Osteocyte (in vitro differentiated cells): ENCODE results near the gene ST7. TPM values are rescaled to one million over a fixed set of nuclear protein-coding genes. Genes with fewer than 3 reads are reported as not detected.

ENCODE experiments used
- DNase-seq: peaks from one replicate; pipeline ENCODE4 v3.0.0; 2021; ENCODE audit warnings: mixed read lengths; ENCODE audit not compliant: unreplicated experiment; ENCODE audit errors: extremely low spot score
- H3K27ac Mint-ChIP-seq: one replicate; pipeline ENCODE4 v1.8.0; 2021; ENCODE audit warnings: mild to moderate bottlenecking, mixed read lengths; ENCODE audit not compliant: unreplicated experiment
- H3K27me3 Mint-ChIP-seq: one replicate; pipeline ENCODE4 v1.8.0; 2021; ENCODE audit warnings: mixed read lengths; ENCODE audit not compliant: unreplicated experiment
- H3K36me3 Mint-ChIP-seq: one replicate; pipeline ENCODE4 v1.8.0; 2021; ENCODE audit warnings: mixed read lengths; ENCODE audit not compliant: unreplicated experiment
- H3K4me1 Mint-ChIP-seq: one replicate; pipeline ENCODE4 v1.8.0; 2021; ENCODE audit warnings: mixed read lengths; ENCODE audit not compliant: unreplicated experiment
- H3K4me3 Mint-ChIP-seq: one replicate; pipeline ENCODE4 v1.8.0; 2021; ENCODE audit warnings: mild to moderate bottlenecking, moderate library complexity, mixed read lengths; ENCODE audit not compliant: unreplicated experiment
- H3K9me3 Mint-ChIP-seq: one replicate; pipeline ENCODE4 v1.8.0; 2021; ENCODE audit warnings: mixed read lengths; ENCODE audit not compliant: unreplicated experiment
- total RNA-seq: library from RNA; stranded (reverse); gene quantifications from 2 replicates; pipeline ENCODE4 v1.2.1, GENCODE V29; 2021
- TF ChIP-seq, protein P1 (sequence below): fragments of 200-600 bp; sonication (generic); IDR thresholded peaks from 2 replicates; pipeline ENCODE4 v1.5.0; 2021; ENCODE audit warnings: antibody characterized with exemption, mild to moderate bottlenecking, moderate library complexity

The ST7 gene
- total RNA-seq, 1 donor from 2014 or later: 68.5 TPM

DNA sequence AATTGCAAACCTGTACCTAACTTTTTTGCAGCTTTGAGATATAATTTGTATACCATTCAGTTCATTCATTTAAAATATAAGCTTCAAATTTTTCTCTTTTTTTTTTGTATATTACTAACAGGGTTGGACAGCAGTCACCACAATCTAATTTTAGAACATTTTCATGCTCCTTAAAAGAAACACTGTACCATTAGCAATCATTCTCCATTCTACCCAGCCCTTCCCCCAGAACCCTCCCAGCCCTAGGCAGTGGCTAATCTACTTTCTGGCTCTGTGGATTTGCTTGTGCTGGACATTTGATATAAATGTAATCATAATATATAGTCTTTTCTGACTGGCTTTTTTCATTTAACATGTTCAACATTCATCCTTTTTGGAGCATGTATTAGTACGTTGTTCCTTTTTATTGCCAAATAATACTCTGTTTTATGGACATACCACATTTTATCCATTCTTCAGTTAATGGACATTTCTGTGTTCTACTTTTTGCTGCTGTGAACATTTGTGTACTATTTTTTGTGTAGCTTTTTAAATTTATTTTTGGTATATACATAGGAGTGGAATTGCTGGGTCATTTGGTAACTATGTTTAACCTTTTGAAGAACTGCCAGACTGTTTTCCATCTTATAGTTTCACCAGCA is 40.9 kb upstream of the ST7 start:
- Mint-ChIP-seq H3K4me1 (peaks cover 2% of the 10 kb centered on the region), H3K27me3 (no peaks in the 10 kb centered on the region), H3K27ac (no peak overlapping the region), H3K4me3 (no peak overlapping the region), H3K36me3 (peaks cover 60% of the 10 kb centered on the region), H3K9me3 (peaks cover 5% of the 10 kb centered on the region)
- TF ChIP-seq, protein P1, sequence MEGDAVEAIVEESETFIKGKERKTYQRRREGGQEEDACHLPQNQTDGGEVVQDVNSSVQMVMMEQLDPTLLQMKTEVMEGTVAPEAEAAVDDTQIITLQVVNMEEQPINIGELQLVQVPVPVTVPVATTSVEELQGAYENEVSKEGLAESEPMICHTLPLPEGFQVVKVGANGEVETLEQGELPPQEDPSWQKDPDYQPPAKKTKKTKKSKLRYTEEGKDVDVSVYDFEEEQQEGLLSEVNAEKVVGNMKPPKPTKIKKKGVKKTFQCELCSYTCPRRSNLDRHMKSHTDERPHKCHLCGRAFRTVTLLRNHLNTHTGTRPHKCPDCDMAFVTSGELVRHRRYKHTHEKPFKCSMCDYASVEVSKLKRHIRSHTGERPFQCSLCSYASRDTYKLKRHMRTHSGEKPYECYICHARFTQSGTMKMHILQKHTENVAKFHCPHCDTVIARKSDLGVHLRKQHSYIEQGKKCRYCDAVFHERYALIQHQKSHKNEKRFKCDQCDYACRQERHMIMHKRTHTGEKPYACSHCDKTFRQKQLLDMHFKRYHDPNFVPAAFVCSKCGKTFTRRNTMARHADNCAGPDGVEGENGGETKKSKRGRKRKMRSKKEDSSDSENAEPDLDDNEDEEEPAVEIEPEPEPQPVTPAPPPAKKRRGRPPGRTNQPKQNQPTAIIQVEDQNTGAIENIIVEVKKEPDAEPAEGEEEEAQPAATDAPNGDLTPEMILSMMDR: no peak
- DNase-seq: no peak

DNA sequence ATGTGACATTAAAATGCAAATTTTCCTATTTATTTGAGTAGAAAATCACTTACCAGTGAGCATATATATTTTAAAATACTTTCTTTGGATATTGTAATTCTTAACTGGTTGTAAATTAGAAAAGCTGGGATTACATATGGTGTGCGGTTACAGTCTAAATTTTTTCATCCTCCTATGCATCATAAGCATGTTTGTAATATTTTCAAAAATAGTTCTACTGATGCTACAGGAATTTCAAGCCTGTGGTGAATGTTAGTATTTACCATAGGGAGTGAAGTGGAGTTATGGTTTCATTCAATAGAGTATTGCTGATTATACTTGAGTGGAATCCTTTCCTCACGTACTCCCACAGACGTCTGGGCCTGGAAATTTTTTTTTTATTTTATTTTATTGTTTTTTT is 34.6 kb upstream of the ST7 start:
- Mint-ChIP-seq H3K4me1 (no peaks in the 10 kb centered on the region), H3K27ac (no peak overlapping the region), H3K27me3 (no peaks in the 10 kb centered on the region), H3K4me3 (no peak overlapping the region), H3K36me3 (peaks cover 41% of the 10 kb centered on the region), H3K9me3 (no peaks in the 10 kb centered on the region)
- no peak for DNase-seq
- TF ChIP-seq, protein P1: no peak

DNA sequence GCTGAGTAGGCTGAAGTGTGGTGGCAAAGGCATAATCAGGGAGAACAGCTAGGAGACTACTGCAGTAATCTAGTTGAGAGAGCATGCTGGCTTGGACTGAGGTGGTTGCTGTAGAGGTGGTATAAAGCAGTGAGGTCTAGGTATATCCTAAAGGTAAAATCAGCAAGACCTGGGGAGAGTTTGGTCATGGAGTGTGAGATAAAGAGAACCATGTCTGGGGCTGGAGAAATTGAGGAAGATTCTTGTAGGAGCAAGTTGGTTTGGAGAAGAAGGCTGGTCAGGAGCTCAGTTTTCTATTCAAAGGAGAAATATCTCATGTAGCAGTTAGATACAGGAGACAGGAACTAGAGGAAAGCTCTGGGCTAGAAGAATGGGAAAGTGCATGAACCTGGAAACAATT is 32.9 kb upstream of the ST7 start:
- TF ChIP-seq, protein P1: no peak
- Mint-ChIP-seq H3K9me3 (no peaks in the 10 kb centered on the region), H3K4me1 (peaks cover 4% of the 10 kb centered on the region), H3K27ac (no peak overlapping the region), H3K36me3 (peaks cover 35% of the 10 kb centered on the region), H3K4me3 (no peak overlapping the region), H3K27me3 (no peaks in the 10 kb centered on the region)
- DNase-seq: no peak

DNA sequence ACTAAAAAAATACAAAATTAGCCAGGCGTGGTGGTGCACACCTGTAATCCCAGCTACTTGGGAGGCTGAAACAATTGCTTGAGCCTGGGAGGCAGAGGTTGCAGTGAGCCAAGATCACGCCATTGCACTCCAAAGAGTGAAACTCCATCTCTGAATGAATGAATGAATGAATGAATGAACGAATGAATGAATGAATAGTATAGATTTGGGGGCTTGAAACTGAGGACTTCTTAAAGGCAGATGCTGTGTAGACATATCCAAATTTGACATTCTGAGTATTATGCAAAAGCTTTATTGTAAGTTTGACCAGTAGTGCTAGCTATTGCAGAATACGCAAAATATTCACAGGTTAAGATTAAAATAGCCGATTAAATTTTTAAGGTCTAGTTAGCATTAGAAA is 30.8 kb upstream of the ST7 start:
- DNase-seq: no peak
- no peak overlapping the region for H3K27ac Mint-ChIP-seq
- H3K36me3 Mint-ChIP-seq: peaks cover 26% of the 10 kb centered on the region
- no peak overlapping the region for H3K4me3 Mint-ChIP-seq
- H3K4me1 Mint-ChIP-seq: peaks cover 4% of the 10 kb centered on the region
- H3K9me3 Mint-ChIP-seq: no peaks in the 10 kb centered on the region
- TF ChIP-seq, protein P1: no peak
- H3K27me3 Mint-ChIP-seq: no peaks in the 10 kb centered on the region

DNA sequence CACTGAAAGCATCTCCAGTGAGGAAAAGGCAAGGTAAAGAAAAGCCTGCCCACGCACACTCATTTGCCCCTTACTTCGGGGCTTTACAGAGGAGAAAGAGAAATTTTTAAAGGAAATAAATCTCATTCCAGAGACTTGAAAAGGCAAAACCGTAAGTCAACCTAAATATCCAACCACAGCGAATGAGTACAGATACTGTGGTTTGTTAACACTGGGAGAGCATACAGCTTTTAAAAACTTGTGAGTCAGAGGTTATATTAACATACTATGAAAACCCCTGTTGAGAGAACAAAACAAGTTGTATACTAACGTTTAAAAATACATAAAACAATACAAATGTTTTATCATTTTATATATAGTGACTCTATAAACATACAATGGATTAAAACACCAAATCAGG is 28.6 kb upstream of the ST7 start:
- TF ChIP-seq, protein P1: no peak
- Mint-ChIP-seq H3K27ac (no peak overlapping the region), H3K4me3 (no peak overlapping the region), H3K4me1 (peaks cover 4% of the 10 kb centered on the region), H3K36me3 (peaks cover 13% of the 10 kb centered on the region), H3K9me3 (no peaks in the 10 kb centered on the region), H3K27me3 (no peaks in the 10 kb centered on the region)
- no peak for DNase-seq
